Measurements from ENCODE around the gene DCHS1.

DCHS1 gene

GRCh38 chr11:6612213-6613041 lies 43.2 kb downstream of the DCHS1 start, which contains the start of gene TAF10:
Gene TAF10 (minus strand): TSS chr11:6612216. CDS start chr11:6612189, 27 bp downstream.
- DNase-seq (ENCODE audit: low read depth): peak; percentile 77

GRCh38 chr11:6611963-6612212 lies 43.7 kb downstream of the DCHS1 start:
- no peak for DNase-seq (ENCODE audit: low read depth)

- DNase-seq (ENCODE audit: low read depth): no peak
Measured at GRCh38 chr11:6611092-6611962, 44.3 kb downstream of the DCHS1 start.

GRCh38 chr11:6610591-6610990 lies 45.0 kb downstream of the DCHS1 start:
- DNase-seq (ENCODE audit: low read depth): no peak

GRCh38 chr11:6609502-6610015 lies 46.0 kb downstream of the DCHS1 start:
- no peak for DNase-seq (ENCODE audit: low read depth)

GRCh38 chr11:6608726-6609501 lies 46.7 kb downstream of the DCHS1 start:
- no peak for DNase-seq (ENCODE audit: low read depth)

- no peak for DNase-seq (ENCODE audit: low read depth)
Measured at GRCh38 chr11:6608011-6608410, 47.6 kb downstream of the DCHS1 start.

- DNase-seq (ENCODE audit: low read depth): no peak
Measured at GRCh38 chr11:6607190-6607795, 48.3 kb downstream of the DCHS1 start.

GRCh38 chr11:6606471-6607189 lies 49.0 kb downstream of the DCHS1 start:
- DNase-seq (ENCODE audit: low read depth): no peak

GRCh38 chr11:6604790-6605189 lies 50.8 kb downstream of the DCHS1 start:
- DNase-seq (ENCODE audit: low read depth): no peak

- no peak for DNase-seq (ENCODE audit: low read depth)
Measured at GRCh38 chr11:6604081-6604626, 51.5 kb downstream of the DCHS1 start.

- DNase-seq (ENCODE audit: low read depth): no peak
Measured at GRCh38 chr11:6603287-6604080, 52.1 kb downstream of the DCHS1 start, which contains the start of the genes ILK and RRP8. Gene ILK (plus strand): TSS chr11:6603774. CDS start chr11:6604272, 498 bp downstream. Gene RRP8 (minus strand): TSS chr11:6603616. CDS start chr11:6603502, 114 bp downstream.

- DNase-seq (ENCODE audit: low read depth): no peak
Measured at GRCh38 chr11:6602096-6602940, 53.3 kb downstream of the DCHS1 start.

- no peak for DNase-seq (ENCODE audit: low read depth)
Measured at GRCh38 chr11:6601041-6601461, 54.6 kb downstream of the DCHS1 start.

- DNase-seq (ENCODE audit: low read depth): no peak
Measured at GRCh38 chr11:6599881-6600390, 55.7 kb downstream of the DCHS1 start.

- DNase-seq (ENCODE audit: low read depth): no peak
Measured at GRCh38 chr11:6599449-6599848, 56.2 kb downstream of the DCHS1 start.

- no peak for DNase-seq (ENCODE audit: low read depth)
Measured at GRCh38 chr11:6598555-6598954, 57.1 kb downstream of the DCHS1 start.

GRCh38 chr11:6596239-6596877 lies 59.3 kb downstream of the DCHS1 start:
- DNase-seq (ENCODE audit: low read depth): no peak

All from GM04503 (cell line).